ENCODE measurements around the gene ANKRD49. TPM values are rescaled to one million over a fixed set of nuclear protein-coding genes. Genes with fewer than 3 reads are reported as not detected.
A peak's percentile ranks its signal among the peaks of the same experiment; 100 is the strongest.
"Not testable (repeated sequence)": the region's sequence is repeated elsewhere in the genome, so short reads cannot be mapped to it uniquely, and the experiment has no call there.

The ANKRD49 gene
- total RNA-seq, 4 donors from 2014 or later: 5.0 to 23.4 (median 18.2) TPM

DNA sequence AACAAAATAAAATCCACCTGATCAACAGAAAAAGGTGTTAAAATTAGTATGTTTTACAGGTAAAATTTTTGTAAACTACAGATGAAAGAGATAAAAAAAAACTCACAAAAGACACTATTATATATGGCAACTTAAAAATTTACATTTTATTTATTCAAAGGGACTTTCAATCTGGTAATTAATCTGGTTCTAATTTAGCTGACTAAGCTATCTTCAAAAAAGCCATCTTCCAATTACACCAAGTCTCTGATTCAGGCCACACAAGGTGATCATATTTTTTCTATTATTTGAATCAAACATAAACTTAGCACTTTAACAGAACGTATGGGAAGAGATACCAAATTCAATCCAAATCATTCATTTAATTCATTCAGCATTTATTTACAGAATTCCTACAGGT is 7.7 kb upstream of the ANKRD49 start:
- H3K36me3 ChIP-seq: peaks cover 79% of the 10 kb centered on the region
- TF ChIP-seq EP300 (IDR thresholded peaks at IDR 0.05) (no peak), POLR2A (IDR thresholded peaks at IDR 0.05) (no peak), POLR2AphosphoS5 (IDR thresholded peaks at IDR 0.05) (no peak)
- TF ChIP-seq, protein P1, sequence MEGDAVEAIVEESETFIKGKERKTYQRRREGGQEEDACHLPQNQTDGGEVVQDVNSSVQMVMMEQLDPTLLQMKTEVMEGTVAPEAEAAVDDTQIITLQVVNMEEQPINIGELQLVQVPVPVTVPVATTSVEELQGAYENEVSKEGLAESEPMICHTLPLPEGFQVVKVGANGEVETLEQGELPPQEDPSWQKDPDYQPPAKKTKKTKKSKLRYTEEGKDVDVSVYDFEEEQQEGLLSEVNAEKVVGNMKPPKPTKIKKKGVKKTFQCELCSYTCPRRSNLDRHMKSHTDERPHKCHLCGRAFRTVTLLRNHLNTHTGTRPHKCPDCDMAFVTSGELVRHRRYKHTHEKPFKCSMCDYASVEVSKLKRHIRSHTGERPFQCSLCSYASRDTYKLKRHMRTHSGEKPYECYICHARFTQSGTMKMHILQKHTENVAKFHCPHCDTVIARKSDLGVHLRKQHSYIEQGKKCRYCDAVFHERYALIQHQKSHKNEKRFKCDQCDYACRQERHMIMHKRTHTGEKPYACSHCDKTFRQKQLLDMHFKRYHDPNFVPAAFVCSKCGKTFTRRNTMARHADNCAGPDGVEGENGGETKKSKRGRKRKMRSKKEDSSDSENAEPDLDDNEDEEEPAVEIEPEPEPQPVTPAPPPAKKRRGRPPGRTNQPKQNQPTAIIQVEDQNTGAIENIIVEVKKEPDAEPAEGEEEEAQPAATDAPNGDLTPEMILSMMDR (IDR thresholded peaks at IDR 0.05): no peak
- DNase-seq (ENCODE audit: low spot score in 2 of 2): no peak
- H3K4me3 ChIP-seq: no peak overlapping the region
- 94% methylated on average over 1 of the region's 1 CpG for WGBS
- no peaks in the 10 kb centered on the region for H3K27me3 ChIP-seq
- H3K27ac ChIP-seq: no peak overlapping the region
- H3K9me3 ChIP-seq: no peaks in the 10 kb centered on the region
- no peaks in the 10 kb centered on the region for H3K4me1 ChIP-seq

DNA sequence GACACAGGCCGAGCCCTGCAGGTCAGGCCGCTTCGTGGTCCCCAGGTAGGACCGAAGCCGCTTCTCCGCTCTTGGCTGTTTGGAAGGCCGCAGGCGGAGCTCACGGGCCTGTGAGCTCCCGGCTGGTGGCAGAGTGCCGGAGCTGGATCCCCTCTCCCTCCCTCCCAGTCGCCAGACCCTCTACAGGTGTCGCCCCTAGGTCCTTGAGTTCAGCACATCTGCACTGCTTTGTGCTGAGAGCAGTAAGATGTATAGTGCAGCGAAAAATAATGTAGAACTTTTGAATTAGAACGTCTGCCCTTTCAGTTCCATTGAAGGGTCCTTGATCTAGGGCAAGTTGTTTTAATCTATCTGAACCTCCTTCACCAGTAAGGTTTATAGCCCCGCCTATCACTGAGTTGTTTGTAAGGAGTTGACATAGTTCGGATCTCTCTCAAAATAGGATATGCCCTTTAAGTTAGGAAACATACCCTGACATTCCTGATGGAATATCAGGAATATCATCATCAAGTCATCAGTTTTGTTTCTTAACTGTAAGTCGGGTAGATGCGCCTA is 419 bp downstream of the ANKRD49 start:
- H3K9me3 ChIP-seq: no peaks in the 10 kb centered on the region
- WGBS: 5% methylated on average over 19 of the region's 19 CpGs
- no peaks in the 10 kb centered on the region for H3K27me3 ChIP-seq
- peaks cover 31% of the 10 kb centered on the region for H3K36me3 ChIP-seq
- H3K4me1 ChIP-seq: peaks cover 25% of the 10 kb centered on the region
- DNase-seq (ENCODE audit: low spot score in 2 of 2): no peak
- peak in 1 of 3 donors; percentile 17 for TF ChIP-seq POLR2AphosphoS5 (IDR thresholded peaks at IDR 0.05)
- TF ChIP-seq, protein P1 (IDR thresholded peaks at IDR 0.05): no peak
- H3K4me3 ChIP-seq: peak overlapping the region; percentile 91
- peak overlapping the region; percentile 89 for H3K27ac ChIP-seq

DNA sequence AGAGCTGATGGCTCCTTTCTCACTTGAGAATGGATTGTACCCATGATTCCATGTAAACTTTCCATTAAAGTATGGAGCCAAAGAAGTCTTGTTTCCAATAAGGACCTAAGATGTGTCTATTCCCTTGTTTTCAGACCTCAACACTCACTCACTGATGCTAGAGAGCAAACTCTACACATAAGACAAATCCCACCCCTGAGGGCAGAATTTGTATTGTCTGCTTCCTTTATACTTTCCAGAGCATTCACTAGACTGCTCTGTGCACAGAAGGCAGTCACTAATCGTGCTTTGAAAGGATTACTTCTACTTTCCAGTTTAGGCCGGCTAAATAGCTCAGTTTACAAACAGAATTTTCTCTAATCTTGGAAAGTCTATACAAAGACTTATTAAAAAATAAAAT is 6.4 kb downstream of the ANKRD49 start:
- Histone ChIP-seq H3K27ac (no peak overlapping the region), H3K9me3 (no peaks in the 10 kb centered on the region), H3K27me3 (no peaks in the 10 kb centered on the region), H3K4me1 (peaks cover 4% of the 10 kb centered on the region), H3K4me3 (no peak overlapping the region), H3K36me3 (peaks cover 44% of the 10 kb centered on the region)
- DNase-seq (ENCODE audit: low spot score in 2 of 2): no peak
- WGBS: 86% methylated on average over 2 of the region's 2 CpGs
- TF ChIP-seq, protein P1 (IDR thresholded peaks at IDR 0.05): no peak

DNA sequence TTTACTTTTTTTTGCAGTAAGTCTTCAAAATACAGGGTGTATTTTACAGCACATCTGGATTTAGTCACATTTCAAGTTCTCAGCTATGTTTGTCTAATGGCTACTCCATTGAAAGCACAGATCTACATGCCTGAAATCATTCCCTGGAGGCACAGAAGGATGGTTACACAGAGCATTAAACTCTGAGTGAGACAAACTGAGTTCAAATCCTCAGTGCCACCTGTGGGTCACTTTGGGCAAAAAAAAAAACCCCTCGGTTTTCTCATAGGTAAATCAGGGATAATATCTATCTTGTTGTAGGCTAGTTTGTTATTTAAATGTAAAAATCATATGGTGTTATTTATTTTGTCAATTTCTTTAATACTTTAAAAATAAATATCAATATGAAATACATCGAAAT is 7.7 kb downstream of the ANKRD49 start:
- DNase-seq (ENCODE audit: low spot score in 2 of 2): no peak
- WGBS: 68% methylated on average over 2 of the region's 2 CpGs
- H3K9me3 ChIP-seq: no peaks in the 10 kb centered on the region
- H3K4me3 ChIP-seq: no peak overlapping the region
- no peaks in the 10 kb centered on the region for H3K4me1 ChIP-seq
- no peaks in the 10 kb centered on the region for H3K27me3 ChIP-seq
- H3K27ac ChIP-seq: no peak overlapping the region
- H3K36me3 ChIP-seq: peaks cover 44% of the 10 kb centered on the region
- TF ChIP-seq POLR2A (IDR thresholded peaks at IDR 0.05) (no peak), POLR2AphosphoS5 (IDR thresholded peaks at IDR 0.05) (no peak), EP300 (IDR thresholded peaks at IDR 0.05) (no peak)
- TF ChIP-seq, protein P1 (IDR thresholded peaks at IDR 0.05): no peak

DNA sequence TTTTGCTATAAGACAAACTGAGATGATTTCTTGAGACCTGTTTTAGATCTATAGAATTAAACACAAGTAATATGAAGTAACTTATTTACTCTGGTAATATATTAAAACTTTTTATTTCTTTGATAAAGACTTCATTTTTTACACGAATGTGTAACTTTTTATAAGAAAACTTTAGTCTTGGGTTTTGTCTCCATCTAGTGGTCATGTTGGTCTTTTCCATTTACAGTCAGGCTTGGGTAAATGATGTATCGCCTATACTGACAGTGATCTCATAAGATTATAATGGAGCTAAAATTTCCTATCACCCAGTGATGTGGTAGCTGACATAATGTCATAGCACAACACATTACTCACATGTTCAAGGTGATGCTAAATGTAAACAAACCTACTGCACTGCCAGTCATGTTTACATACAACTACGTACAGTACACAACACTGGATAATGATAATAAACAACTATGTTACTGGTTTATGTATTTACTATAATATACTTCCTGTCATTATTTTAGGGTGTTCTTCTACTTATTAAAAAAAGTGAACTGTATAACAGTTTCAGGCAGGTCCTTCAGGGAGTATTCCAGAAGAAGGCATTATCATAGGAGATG is 11.0 kb downstream of the ANKRD49 start:
- Histone ChIP-seq H3K4me3 (no peak overlapping the region), H3K27ac (no peak overlapping the region), H3K4me1 (no peaks in the 10 kb centered on the region), H3K9me3 (no peaks in the 10 kb centered on the region), H3K27me3 (no peaks in the 10 kb centered on the region), H3K36me3 (peaks cover 13% of the 10 kb centered on the region)
- WGBS: 23% methylated on average over 3 of the region's 3 CpGs
- TF ChIP-seq, protein P1 (IDR thresholded peaks at IDR 0.05): peak; percentile 22 to 60
- no peak for TF ChIP-seq POLR2A (IDR thresholded peaks at IDR 0.05)
- TF ChIP-seq POLR2AphosphoS5 (IDR thresholded peaks at IDR 0.05): no peak
- no peak for TF ChIP-seq EP300 (IDR thresholded peaks at IDR 0.05)
- no peak for DNase-seq (ENCODE audit: low spot score in 2 of 2)

DNA sequence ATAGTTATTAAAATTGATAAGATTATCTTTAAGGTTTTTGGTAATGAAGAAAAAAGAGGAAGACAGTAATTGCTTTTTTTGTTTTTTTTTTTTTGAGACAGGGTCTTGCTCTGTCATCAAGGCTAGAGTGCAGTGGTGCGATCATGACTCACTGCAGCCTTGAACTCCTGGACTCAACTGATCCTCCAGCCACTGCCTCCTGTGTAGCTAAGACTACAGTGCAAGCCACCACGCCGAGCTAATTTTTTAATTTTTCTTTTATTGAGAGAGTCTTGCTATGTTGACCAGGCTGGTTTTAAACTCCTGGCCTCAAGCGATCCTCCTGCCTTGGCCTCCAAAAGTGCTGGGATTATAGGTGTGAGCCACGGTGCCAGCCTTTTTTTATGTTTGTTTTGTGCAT is 12.7 kb downstream of the ANKRD49 start:
- not testable (repeated sequence) for DNase-seq (ENCODE audit: low spot score in 2 of 2); H3K4me1 ChIP-seq; H3K4me3 ChIP-seq; H3K36me3 ChIP-seq; H3K27ac ChIP-seq; H3K27me3 ChIP-seq; H3K9me3 ChIP-seq
- WGBS: 86% methylated on average over 5 of the region's 5 CpGs
